HG02759 (cell line): Measurements from ENCODE around the gene TRIP10.

Experiments used
- ATAC-seq: cut with Tn5 transposase; IDR thresholded peaks from one replicate; pipeline ENCODE4 v1.9.1; 2021; ENCODE audit warnings: mild to moderate bottlenecking, moderate library complexity; ENCODE audit not compliant: unreplicated experiment

Gene TRIP10

GRCh38 chr19:6723738-6724137, 15.7 kb upstream of the TRIP10 start:
- no peak for ATAC-seq

GRCh38 chr19:6724631-6725492, 14.6 kb upstream of the TRIP10 start:
- ATAC-seq, result no peak

- ATAC-seq, result no peak
Observed at GRCh38 chr19:6725513-6726231, 13.8 kb upstream of the TRIP10 start.

- no peak for ATAC-seq
Observed at GRCh38 chr19:6728346-6728745, 11.1 kb upstream of the TRIP10 start.

- no peak for ATAC-seq
Observed at GRCh38 chr19:6729573-6730152, 9.8 kb upstream of the TRIP10 start.

- ATAC-seq, result no peak
Observed at GRCh38 chr19:6730153-6730804, 9.2 kb upstream of the TRIP10 start.

GRCh38 chr19:6730941-6731670, 8.4 kb upstream of the TRIP10 start:
- ATAC-seq, result no peak

GRCh38 chr19:6731822-6732221, 7.7 kb upstream of the TRIP10 start:
- ATAC-seq, result no peak

- no peak for ATAC-seq
Observed at GRCh38 chr19:6732803-6733337, 6.6 kb upstream of the TRIP10 start.

- no peak for ATAC-seq
Observed at GRCh38 chr19:6733338-6734095, 6.0 kb upstream of the TRIP10 start.

- ATAC-seq, result no peak
Observed at GRCh38 chr19:6734096-6734696, 5.3 kb upstream of the TRIP10 start.

GRCh38 chr19:6735181-6735911, 4.1 kb upstream of the TRIP10 start:
- ATAC-seq, result no peak

GRCh38 chr19:6736169-6736916, 3.1 kb upstream of the TRIP10 start:
- ATAC-seq, result no peak

- ATAC-seq, result no peak
Observed at GRCh38 chr19:6736917-6737283, 2.6 kb upstream of the TRIP10 start.

- peak; percentile 65 for ATAC-seq
Observed at GRCh38 chr19:6737284-6737872, 2.1 kb upstream of the TRIP10 start, which contains the start of gene GPR108. Gene GPR108, minus strand, starts transcription at chr19:6737580. Its CDS starts 4 bp downstream, at chr19:6737576.

- no peak for ATAC-seq
Observed at GRCh38 chr19:6737873-6738786, 1.4 kb upstream of the TRIP10 start.
